Activated CD4-positive, alpha-beta T cell treated with anti-CD3 and anti-CD28 coated beads, Interleukin-2, amount 50 U/mL, for 1 hour (primary cell): ENCODE measurements around the gene COL9A2.

Experiments
- DNase-seq: peaks from one replicate; pipeline ENCODE4 v3.0.0-alpha.2; 2020

The COL9A2 gene

GRCh38 chr1:40317394-40318074 is 448 bp upstream of the COL9A2 start:
- DNase-seq, result no peak

GRCh38 chr1:40315795-40316594 is 1.1 kb downstream of the COL9A2 start:
- DNase-seq, result peak; percentile 24

GRCh38 chr1:40315239-40315794 is 1.8 kb downstream of the COL9A2 start:
- peak; percentile 86 for DNase-seq

- DNase-seq, result no peak
These were observed 2.3 kb downstream of the COL9A2 start for GRCh38 chr1:40314721-40315238.

- DNase-seq, result no peak
These were observed 2.9 kb downstream of the COL9A2 start for GRCh38 chr1:40313958-40314720.

- DNase-seq, result no peak
These were observed 3.6 kb downstream of the COL9A2 start for GRCh38 chr1:40313329-40313957.

- DNase-seq, result no peak
These were observed 4.6 kb downstream of the COL9A2 start for GRCh38 chr1:40312238-40313205.

- no peak for DNase-seq
These were observed 5.4 kb downstream of the COL9A2 start for GRCh38 chr1:40311692-40312091.

- no peak for DNase-seq
These were observed 6.0 kb downstream of the COL9A2 start for GRCh38 chr1:40310983-40311642.

GRCh38 chr1:40310129-40310461 is 7.0 kb downstream of the COL9A2 start:
- no peak for DNase-seq

GRCh38 chr1:40309374-40310128 is 7.5 kb downstream of the COL9A2 start:
- no peak for DNase-seq

- no peak for DNase-seq
These were observed 8.9 kb downstream of the COL9A2 start for GRCh38 chr1:40308036-40308727.

GRCh38 chr1:40307186-40307585 is 9.9 kb downstream of the COL9A2 start:
- DNase-seq, result no peak

- no peak for DNase-seq
These were observed 10.8 kb downstream of the COL9A2 start for GRCh38 chr1:40306296-40306695.

GRCh38 chr1:40305871-40306270 is 11.2 kb downstream of the COL9A2 start:
- DNase-seq, result no peak

- no peak for DNase-seq
These were observed 11.6 kb downstream of the COL9A2 start for GRCh38 chr1:40305451-40305850.

- no peak for DNase-seq
These were observed 13.3 kb downstream of the COL9A2 start for GRCh38 chr1:40303790-40304189.

GRCh38 chr1:40303051-40303771 is 13.9 kb downstream of the COL9A2 start:
- DNase-seq, result no peak

GRCh38 chr1:40302475-40302874 is 14.6 kb downstream of the COL9A2 start:
- no peak for DNase-seq
